ENCODE data around the gene BEX4.

DNA sequence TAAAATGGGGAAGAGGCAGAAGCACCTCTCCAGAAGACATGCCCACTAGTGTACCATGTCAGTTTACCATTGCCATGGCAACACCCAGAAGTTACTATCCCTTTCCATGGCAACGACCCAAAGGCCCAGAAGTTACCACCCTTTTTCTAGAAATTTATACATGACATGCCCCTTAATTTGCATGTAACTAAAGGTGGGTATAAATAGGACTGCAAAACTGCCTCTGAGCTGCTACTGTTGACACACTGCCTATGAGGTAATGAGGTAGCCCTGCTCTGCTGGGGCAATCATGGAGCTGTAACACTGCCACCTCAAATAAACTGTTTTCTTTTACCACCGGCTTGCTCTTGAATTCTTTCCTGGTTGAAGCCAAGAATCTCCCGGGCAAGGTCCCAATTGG lies 13.9 kb upstream of the BEX4 start:
- TF ChIP-seq EZH2 (IDR thresholded peaks at IDR 0.05) (no peak), POLR2AphosphoS5 (IDR thresholded peaks at IDR 0.05; ENCODE audit: borderline replicate concordance, low read depth, low read length) (no peak), FOXP2 (optimal IDR thresholded peaks at IDR 0.05; ENCODE audit: control extremely low read depth, extremely low read length, insufficient read depth) (no peak)
